22Rv1 (cell line): ENCODE measurements around the gene CHFR.

Experiments used
- H3K27ac ChIP-seq: fragments of 450-650 bp; 2 replicates; pipeline ENCODE4 v1.5.1; 2017
- ZFX ChIP-seq: fragments of 450-650 bp; IDR thresholded peaks from 2 replicates; pipeline ENCODE4 v1.6.1; 2017; ENCODE audit warnings: antibody characterized with exemption, borderline replicate concordance
- TF ChIP-seq, protein P1 (sequence below): fragments of 450-650 bp; IDR thresholded peaks from 2 replicates; pipeline ENCODE4 v1.5.1; 2017; ENCODE audit warnings: mild to moderate bottlenecking

CHFR gene

DNA sequence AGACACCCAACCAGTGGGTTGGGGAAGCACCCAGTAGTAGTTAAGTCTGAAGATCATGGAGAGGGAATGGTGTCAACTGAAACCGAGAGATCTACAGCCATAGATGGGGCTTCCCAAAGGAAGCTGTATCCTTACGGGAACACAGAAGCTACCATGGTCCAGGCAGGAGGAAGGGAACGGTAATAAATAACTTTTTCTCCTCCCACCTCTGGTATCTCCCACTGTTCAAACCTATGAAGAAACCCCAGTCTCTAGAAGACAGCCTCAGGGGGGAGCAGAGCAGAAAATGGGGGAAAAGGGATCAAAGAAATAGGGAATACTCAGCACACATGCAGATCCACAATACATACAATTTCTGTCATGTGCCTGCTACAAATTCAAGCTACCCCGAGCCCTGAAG is 35.3 kb upstream of the CHFR start:
- no peak for TF ChIP-seq ZFX
- TF ChIP-seq, protein P1, sequence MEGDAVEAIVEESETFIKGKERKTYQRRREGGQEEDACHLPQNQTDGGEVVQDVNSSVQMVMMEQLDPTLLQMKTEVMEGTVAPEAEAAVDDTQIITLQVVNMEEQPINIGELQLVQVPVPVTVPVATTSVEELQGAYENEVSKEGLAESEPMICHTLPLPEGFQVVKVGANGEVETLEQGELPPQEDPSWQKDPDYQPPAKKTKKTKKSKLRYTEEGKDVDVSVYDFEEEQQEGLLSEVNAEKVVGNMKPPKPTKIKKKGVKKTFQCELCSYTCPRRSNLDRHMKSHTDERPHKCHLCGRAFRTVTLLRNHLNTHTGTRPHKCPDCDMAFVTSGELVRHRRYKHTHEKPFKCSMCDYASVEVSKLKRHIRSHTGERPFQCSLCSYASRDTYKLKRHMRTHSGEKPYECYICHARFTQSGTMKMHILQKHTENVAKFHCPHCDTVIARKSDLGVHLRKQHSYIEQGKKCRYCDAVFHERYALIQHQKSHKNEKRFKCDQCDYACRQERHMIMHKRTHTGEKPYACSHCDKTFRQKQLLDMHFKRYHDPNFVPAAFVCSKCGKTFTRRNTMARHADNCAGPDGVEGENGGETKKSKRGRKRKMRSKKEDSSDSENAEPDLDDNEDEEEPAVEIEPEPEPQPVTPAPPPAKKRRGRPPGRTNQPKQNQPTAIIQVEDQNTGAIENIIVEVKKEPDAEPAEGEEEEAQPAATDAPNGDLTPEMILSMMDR = no peak
- no peak overlapping the region for H3K27ac ChIP-seq

DNA sequence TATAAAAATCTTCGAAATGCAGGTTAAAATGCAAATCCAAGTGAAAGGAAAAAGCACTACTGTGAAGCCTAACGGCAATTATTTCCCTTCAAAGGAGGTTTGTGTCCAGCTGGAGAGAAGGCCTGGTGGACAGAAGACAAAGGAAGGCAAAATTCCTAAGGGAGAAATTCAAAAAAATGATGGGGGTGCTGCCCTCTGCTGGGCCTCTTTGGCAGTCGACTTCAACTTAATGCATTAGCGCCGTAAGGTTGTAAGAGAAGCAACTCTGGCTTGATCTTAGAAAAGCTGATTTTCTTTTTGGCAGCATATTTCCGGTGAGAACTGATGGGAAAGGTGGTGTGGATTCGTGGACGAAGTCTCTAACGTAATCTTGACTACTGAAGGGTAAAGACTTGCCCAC is 34.3 kb upstream of the CHFR start:
- no peak overlapping the region for H3K27ac ChIP-seq
- TF ChIP-seq, protein P1 = peak; percentile 52
- TF ChIP-seq ZFX = no peak

DNA sequence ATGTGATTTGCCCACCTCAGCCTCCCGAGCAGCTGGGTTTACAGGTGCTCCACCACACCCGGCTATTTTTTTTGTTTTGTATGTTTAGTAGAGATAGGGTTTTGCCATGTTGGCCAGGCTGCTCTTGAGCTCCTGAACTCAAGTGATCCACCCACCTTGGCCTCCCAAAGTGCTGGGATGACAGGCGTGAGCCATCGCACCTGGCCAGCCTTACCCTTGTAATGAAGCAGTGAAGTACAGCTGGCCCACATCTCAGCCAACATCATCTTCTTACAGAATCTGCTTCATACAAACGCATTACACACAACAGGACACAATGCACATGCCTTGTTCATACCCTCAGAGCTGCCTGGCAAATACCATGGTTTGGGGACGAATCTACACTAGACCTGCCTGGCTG is 31.3 kb upstream of the CHFR start:
- no peak for TF ChIP-seq ZFX
- TF ChIP-seq, protein P1 = no peak
- H3K27ac ChIP-seq = no peak overlapping the region

DNA sequence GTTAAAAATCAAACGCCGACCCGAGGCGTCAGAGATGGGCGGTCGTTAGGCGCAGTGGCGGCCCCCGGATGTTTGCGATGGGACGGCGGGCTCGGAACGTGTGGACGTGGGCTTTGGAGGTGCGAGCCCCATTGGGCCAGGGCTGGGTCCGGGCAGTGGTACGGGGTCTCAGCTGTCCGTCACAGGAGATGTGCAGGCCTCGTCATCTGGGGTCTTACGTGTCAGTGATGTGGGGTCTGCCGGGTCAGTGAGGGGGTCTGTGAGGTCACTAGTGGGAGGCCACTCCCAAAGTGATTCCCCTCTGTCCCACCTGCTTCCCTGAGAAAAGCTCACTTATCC is 21.6 kb upstream of the CHFR start:
- H3K27ac ChIP-seq = peak overlapping the region; percentile 95
- TF ChIP-seq ZFX = no peak
- TF ChIP-seq, protein P1 = no peak

DNA sequence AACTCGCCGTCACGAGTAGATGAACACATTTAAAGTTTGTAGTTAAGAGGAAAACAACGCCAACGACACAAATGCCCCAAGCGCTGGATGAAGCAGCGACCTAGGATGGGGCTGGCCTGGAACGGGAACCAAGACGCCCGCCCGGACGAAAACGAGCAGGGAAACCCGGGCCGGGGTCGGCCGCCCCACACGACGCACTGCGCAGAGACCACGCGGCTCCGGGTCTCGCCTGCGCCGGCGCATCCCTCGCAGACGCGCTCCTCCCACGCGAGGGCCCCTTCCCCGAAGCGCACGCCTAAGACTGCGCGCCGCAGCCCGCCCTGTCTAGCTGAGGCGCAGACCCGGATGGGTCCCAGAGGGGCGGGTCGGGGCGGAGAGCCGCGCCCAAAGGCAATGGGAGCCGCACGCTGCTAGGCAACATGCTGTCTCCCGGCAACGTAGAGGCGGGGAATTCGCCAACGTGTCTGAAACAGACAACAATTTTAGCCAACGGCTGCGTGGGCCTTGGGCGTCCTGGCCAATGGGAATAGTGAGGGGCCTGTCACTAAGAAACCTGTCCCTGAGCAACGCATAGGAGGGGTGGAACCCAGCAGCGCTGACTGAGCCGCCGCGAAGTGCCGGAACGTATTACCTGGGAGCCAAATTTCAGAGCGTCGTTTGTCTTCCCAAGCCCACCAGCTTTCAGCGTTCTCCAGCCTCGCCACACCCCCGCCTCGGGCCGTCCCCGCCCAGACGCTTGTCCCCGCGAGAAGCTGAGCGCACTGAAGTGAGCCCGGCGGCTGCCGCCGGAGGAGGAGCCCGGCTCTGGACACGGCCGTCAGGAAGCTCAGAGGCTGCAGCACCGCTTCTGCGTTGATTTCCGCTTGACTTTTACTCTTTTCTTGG is 21.0 kb upstream of the CHFR start:
- H3K27ac ChIP-seq = peak overlapping the region; percentile 95
- TF ChIP-seq, protein P1 = no peak

DNA sequence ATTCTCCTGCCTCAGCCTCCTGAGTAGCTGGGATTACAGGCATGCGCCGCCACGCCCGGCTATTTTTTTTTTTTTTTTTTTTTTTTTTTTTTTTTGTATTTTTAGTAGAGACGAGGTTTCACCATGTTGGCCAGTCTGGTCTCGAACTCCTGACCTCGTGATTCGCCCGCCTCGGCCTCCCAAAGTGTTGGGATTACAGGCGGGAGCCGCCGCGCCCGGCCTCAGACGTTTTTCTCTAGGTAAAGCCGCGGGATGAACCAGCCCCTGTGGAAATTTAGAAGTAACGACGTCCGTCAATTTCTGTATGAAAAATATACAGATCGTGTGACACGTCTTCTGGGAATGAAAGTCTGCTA is 20.4 kb upstream of the CHFR start:
- H3K27ac ChIP-seq = peak overlapping the region; percentile 95

DNA sequence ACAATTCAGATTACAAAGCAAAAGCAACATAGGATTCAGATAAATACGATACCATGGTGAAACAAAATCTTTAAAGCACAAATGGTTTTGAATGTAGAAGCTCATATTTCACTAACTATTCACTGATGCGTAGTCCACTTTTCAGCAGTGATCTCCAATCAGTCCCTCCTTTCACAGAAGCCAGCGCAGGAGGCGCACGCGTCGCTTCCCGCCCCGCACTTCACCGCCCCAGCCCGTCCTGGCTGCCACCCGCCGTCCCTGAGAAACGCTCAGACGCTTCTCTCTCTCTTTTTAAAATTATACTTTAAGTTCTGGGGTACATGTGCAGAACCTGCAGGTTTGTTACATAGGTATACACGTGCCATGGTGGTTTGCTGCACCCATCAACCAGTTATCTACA is 19.8 kb upstream of the CHFR start:
- TF ChIP-seq, protein P1 = no peak
- TF ChIP-seq ZFX = no peak
- peak overlapping the region; percentile 95; the same call in 1 of the 2 replicates for H3K27ac ChIP-seq
